H1 (cell line): ENCODE measurements around the gene THOP1. TPM values are rescaled to one million over a fixed set of nuclear protein-coding genes. Genes with fewer than 3 reads are reported as not detected.

Experiments used
- BACH1 ChIP-seq: IDR thresholded peaks from 2 replicates; pipeline ENCODE4 v1.6.1; 2012; ENCODE audit warnings: low read length, improper control_type of control experiment
- RAD21 ChIP-seq, 2 experiments: IDR thresholded peaks in 1 of 2; conservative IDR thresholded peaks in 1 of 2; 2 replicates each; pipeline ENCODE4 v1.6.1; 2011; ENCODE audit warnings: low read depth in 2 of 2, low read length in 2 of 2, improper control_type of control experiment in 1 of 2, inconsistent platforms in 1 of 2, mild to moderate bottlenecking in 1 of 2, moderate library complexity in 1 of 2
- SAP30 ChIP-seq: fragments of 300-600 bp; sonication (generic); IDR thresholded peaks from 2 replicates; pipeline ENCODE4 v1.7.1; 2012; ENCODE audit warnings: low read length, moderate library complexity, mild to moderate bottlenecking, inconsistent platforms; ENCODE audit not compliant: insufficient read depth, insufficient replicate concordance
- polyA plus RNA-seq, 7 experiments: library from polyadenylated mRNA; depleted of rRNA in 3 of 7; stranded (reverse) in 5 of 7; unstranded in 2 of 7; fragments of >200 nt in 5 of 7; fragments of 200-250 nt in 2 of 7; gene quantifications; 1 replicate in 5 of 7; 2 replicates in 1 of 7; 4 replicates in 1 of 7; pipeline versions ENCODE4 v1.2.1 to v1.2.3, GENCODE V29; 2011 to 2013; ENCODE audit warnings: missing spikeins in 2 of 7, mixed read lengths in 2 of 7
- total RNA-seq: library from RNA; stranded (reverse); fragmentation: NEBNext Ultra II Directional; extraction: Animal tissue kit (Norgen Biotek cat#: 25700); gene quantifications from 2 replicates; pipeline ENCODE4 v1.2.1, GENCODE V29; 2021
- TF ChIP-seq, protein P1 (sequence below): fragments of 300-600 bp; sonication (generic); IDR thresholded peaks from 2 replicates; pipeline ENCODE4 v1.7.1; 2012; ENCODE audit warnings: low read length, moderate library complexity, mild to moderate bottlenecking, inconsistent platforms; ENCODE audit not compliant: insufficient replicate concordance

THOP1 gene
- total and polyA plus RNA-seq, 2 of the 8 experiments (the other 6 are each of a cell fraction or from before 2014, with no cell fraction given): 136 to 159 TPM

GRCh38 chr19:2807379-2808128 is 22.3 kb downstream of the THOP1 start (continued):
- TF ChIP-seq, protein P1, sequence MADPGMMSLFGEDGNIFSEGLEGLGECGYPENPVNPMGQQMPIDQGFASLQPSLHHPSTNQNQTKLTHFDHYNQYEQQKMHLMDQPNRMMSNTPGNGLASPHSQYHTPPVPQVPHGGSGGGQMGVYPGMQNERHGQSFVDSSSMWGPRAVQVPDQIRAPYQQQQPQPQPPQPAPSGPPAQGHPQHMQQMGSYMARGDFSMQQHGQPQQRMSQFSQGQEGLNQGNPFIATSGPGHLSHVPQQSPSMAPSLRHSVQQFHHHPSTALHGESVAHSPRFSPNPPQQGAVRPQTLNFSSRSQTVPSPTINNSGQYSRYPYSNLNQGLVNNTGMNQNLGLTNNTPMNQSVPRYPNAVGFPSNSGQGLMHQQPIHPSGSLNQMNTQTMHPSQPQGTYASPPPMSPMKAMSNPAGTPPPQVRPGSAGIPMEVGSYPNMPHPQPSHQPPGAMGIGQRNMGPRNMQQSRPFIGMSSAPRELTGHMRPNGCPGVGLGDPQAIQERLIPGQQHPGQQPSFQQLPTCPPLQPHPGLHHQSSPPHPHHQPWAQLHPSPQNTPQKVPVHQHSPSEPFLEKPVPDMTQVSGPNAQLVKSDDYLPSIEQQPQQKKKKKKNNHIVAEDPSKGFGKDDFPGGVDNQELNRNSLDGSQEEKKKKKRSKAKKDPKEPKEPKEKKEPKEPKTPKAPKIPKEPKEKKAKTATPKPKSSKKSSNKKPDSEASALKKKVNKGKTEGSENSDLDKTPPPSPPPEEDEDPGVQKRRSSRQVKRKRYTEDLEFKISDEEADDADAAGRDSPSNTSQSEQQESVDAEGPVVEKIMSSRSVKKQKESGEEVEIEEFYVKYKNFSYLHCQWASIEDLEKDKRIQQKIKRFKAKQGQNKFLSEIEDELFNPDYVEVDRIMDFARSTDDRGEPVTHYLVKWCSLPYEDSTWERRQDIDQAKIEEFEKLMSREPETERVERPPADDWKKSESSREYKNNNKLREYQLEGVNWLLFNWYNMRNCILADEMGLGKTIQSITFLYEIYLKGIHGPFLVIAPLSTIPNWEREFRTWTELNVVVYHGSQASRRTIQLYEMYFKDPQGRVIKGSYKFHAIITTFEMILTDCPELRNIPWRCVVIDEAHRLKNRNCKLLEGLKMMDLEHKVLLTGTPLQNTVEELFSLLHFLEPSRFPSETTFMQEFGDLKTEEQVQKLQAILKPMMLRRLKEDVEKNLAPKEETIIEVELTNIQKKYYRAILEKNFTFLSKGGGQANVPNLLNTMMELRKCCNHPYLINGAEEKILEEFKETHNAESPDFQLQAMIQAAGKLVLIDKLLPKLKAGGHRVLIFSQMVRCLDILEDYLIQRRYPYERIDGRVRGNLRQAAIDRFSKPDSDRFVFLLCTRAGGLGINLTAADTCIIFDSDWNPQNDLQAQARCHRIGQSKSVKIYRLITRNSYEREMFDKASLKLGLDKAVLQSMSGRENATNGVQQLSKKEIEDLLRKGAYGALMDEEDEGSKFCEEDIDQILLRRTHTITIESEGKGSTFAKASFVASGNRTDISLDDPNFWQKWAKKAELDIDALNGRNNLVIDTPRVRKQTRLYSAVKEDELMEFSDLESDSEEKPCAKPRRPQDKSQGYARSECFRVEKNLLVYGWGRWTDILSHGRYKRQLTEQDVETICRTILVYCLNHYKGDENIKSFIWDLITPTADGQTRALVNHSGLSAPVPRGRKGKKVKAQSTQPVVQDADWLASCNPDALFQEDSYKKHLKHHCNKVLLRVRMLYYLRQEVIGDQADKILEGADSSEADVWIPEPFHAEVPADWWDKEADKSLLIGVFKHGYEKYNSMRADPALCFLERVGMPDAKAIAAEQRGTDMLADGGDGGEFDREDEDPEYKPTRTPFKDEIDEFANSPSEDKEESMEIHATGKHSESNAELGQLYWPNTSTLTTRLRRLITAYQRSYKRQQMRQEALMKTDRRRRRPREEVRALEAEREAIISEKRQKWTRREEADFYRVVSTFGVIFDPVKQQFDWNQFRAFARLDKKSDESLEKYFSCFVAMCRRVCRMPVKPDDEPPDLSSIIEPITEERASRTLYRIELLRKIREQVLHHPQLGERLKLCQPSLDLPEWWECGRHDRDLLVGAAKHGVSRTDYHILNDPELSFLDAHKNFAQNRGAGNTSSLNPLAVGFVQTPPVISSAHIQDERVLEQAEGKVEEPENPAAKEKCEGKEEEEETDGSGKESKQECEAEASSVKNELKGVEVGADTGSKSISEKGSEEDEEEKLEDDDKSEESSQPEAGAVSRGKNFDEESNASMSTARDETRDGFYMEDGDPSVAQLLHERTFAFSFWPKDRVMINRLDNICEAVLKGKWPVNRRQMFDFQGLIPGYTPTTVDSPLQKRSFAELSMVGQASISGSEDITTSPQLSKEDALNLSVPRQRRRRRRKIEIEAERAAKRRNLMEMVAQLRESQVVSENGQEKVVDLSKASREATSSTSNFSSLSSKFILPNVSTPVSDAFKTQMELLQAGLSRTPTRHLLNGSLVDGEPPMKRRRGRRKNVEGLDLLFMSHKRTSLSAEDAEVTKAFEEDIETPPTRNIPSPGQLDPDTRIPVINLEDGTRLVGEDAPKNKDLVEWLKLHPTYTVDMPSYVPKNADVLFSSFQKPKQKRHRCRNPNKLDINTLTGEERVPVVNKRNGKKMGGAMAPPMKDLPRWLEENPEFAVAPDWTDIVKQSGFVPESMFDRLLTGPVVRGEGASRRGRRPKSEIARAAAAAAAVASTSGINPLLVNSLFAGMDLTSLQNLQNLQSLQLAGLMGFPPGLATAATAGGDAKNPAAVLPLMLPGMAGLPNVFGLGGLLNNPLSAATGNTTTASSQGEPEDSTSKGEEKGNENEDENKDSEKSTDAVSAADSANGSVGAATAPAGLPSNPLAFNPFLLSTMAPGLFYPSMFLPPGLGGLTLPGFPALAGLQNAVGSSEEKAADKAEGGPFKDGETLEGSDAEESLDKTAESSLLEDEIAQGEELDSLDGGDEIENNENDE: no peak
- TF ChIP-seq RAD21 (IDR thresholded peaks at IDR 0.05 in 1 of 2, conservative IDR thresholded peaks at IDR 0.05 in 1 of 2; ENCODE audit: low read depth in 2 of 2, low read length in 2 of 2) (no peak), SAP30 (no peak), BACH1 (no peak)
